ENCODE measurements around the gene NXPE2. TPM values are rescaled to one million over a fixed set of nuclear protein-coding genes. Genes with fewer than 3 reads are reported as not detected.
"Not testable (repeated sequence)": the region's sequence is repeated elsewhere in the genome, so short reads cannot be mapped to it uniquely, and the experiment has no call there.

The NXPE2 gene
- total and polyA plus RNA-seq, 2 of the 8 experiments (the other 6 are each of a cell fraction or from before 2014, with no cell fraction given): not detected

DNA sequence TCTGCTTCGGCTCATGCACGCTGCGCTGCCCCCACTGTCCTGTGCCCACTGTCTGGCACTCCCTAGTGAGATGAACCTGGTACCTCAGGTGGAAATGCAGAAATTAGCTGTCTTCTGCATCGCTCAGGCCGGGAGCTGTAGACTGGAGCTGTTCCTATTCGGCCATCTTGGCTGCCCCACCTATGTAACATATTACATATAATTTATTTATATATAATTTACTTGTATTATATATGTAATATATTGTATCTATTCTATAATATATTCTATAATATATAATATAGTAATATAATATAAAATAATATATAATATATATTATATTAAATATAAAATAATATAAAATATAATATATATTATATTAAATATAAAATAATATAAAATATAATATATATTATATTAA, 38.9 kb upstream of the NXPE2 start:
- H3K27ac ChIP-seq (ENCODE audit: low read depth, low read length); H3K27me3 ChIP-seq (replicated peaks in 1 of 4; ENCODE audit: control insufficient read depth in 3 of 4, extremely low read depth in 1 of 4, insufficient read depth in 3 of 4, low read length in 3 of 4); H4K20me1 ChIP-seq (replicated peaks in 1 of 2; ENCODE audit: control insufficient read depth in 1 of 2, insufficient read depth in 2 of 2, low read length in 2 of 2); H3K4ac ChIP-seq (replicated peaks; ENCODE audit: insufficient read length, low read depth, low read length); H4K5ac ChIP-seq (ENCODE audit: insufficient read length, low read depth, low read length); H3K36me3 ChIP-seq (ENCODE audit: control insufficient read depth in 2 of 4, insufficient read depth in 4 of 4, low read length in 3 of 4); H3K79me1 ChIP-seq (ENCODE audit: low read depth, low read length); H2AK5ac ChIP-seq (ENCODE audit: low read depth, low read length); H3K9me3 ChIP-seq (ENCODE audit: insufficient read depth in 2 of 2, low read depth in 1 of 2, low read length in 1 of 2); H3K56ac ChIP-seq (replicated peaks; ENCODE audit: insufficient read length, low read depth, low read length); H2BK20ac ChIP-seq (ENCODE audit: low read length); H3K4me3 ChIP-seq (ENCODE audit: extremely low read depth in 1 of 4, insufficient read depth in 2 of 4, low read depth in 3 of 4, low read length in 4 of 4); H3K79me2 ChIP-seq (ENCODE audit: control insufficient read depth in 1 of 2, insufficient read depth in 2 of 2, low read length in 2 of 2); POLR2A ChIA-PET (ENCODE audit: partially characterized antibody); H4K91ac ChIP-seq (replicated peaks; ENCODE audit: insufficient read length, low read length); H3K23me2 ChIP-seq (ENCODE audit: low read depth, low read length); FAIRE-seq; H3K18ac ChIP-seq (ENCODE audit: extremely low read depth, low read length); H3K4me2 ChIP-seq (ENCODE audit: insufficient read depth in 1 of 2, low read depth in 2 of 2, low read length in 2 of 2); H2BK15ac ChIP-seq (ENCODE audit: low read length); H4K8ac ChIP-seq (ENCODE audit: extremely low read depth, insufficient read depth, low read length); H3K4me1 ChIP-seq (replicated peaks in 1 of 4; ENCODE audit: control insufficient read depth in 3 of 4, insufficient read depth in 4 of 4, low read length in 3 of 4); H3K23ac ChIP-seq (ENCODE audit: insufficient read length); DNase-seq (ENCODE audit: low read depth in 1 of 2, low spot score in 2 of 2); H2BK12ac ChIP-seq (ENCODE audit: low read depth, low read length); H3K9ac ChIP-seq (replicated peaks in 1 of 4; ENCODE audit: extremely low read depth in 1 of 4, low read depth in 3 of 4, low read length in 3 of 4); H3K14ac ChIP-seq (ENCODE audit: insufficient read length); H2BK5ac ChIP-seq (ENCODE audit: low read depth, low read length); H2BK120ac ChIP-seq (replicated peaks; ENCODE audit: low read depth, low read length); CTCF ChIA-PET (ENCODE audit: partially characterized antibody); H2AFZ ChIP-seq (ENCODE audit: low read length): not testable (repeated sequence)
- 100% methylated on average over 6 of the region's 6 CpGs; no CpG with 5 or more reads in 1 of the 2 experiments for WGBS, 2 experiments (ENCODE audit: extremely low coverage in 1 of 2, insufficient coverage in 1 of 2, insufficient read length in 1 of 2, insufficient replicate concordance in 2 of 2, low coverage in 1 of 2, low lambda C conversion rate in 2 of 2, missing lambda C conversion rate in 1 of 2)
